Measurements from ENCODE around the gene CADM1. TPM values are rescaled to one million over a fixed set of nuclear protein-coding genes. Genes with fewer than 3 reads are reported as not detected.

CADM1 gene
- total and polyA plus RNA-seq, 8 donors: 6.3 to 38.8 (median 24.5) TPM

DNA sequence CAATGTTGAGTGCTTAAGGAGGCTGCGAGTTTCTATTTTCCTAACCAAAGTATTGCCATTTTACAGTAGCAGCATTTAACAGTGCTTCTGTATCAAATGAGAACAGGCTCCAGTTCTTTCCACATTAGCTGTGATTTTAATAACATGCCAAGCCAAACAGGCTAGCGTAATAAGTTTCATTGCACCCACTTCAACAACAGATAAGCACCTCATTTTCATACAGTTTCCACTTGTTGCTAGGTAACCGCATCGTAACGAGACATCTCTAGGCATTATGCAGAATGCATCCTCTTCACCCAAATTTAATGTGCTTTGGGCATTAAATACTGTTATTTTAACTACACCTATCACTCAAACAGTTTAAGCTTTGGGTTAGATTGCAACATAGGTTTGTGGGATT is 79.0 kb downstream of the CADM1 start:
- Histone ChIP-seq H3K4me3 (no peak overlapping the region), H3K9me3 (no peaks in the 10 kb centered on the region), H3K36me3 (no peaks in the 10 kb centered on the region), H3K27ac (no peak overlapping the region), H3K4me1 (no peaks in the 10 kb centered on the region), H3K27me3 (no peaks in the 10 kb centered on the region)
- WGBS, 2 donors: 83 to 89% methylated on average over 5 of the region's 5 CpGs
- TF ChIP-seq, protein P1, sequence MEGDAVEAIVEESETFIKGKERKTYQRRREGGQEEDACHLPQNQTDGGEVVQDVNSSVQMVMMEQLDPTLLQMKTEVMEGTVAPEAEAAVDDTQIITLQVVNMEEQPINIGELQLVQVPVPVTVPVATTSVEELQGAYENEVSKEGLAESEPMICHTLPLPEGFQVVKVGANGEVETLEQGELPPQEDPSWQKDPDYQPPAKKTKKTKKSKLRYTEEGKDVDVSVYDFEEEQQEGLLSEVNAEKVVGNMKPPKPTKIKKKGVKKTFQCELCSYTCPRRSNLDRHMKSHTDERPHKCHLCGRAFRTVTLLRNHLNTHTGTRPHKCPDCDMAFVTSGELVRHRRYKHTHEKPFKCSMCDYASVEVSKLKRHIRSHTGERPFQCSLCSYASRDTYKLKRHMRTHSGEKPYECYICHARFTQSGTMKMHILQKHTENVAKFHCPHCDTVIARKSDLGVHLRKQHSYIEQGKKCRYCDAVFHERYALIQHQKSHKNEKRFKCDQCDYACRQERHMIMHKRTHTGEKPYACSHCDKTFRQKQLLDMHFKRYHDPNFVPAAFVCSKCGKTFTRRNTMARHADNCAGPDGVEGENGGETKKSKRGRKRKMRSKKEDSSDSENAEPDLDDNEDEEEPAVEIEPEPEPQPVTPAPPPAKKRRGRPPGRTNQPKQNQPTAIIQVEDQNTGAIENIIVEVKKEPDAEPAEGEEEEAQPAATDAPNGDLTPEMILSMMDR (IDR thresholded peaks at IDR 0.05): no peak
- DNase-seq (no peak), ATAC-seq (no peak), FAIRE-seq (no peak)
- intact Hi-C loops (cut with DNase I): no loop called here

DNA sequence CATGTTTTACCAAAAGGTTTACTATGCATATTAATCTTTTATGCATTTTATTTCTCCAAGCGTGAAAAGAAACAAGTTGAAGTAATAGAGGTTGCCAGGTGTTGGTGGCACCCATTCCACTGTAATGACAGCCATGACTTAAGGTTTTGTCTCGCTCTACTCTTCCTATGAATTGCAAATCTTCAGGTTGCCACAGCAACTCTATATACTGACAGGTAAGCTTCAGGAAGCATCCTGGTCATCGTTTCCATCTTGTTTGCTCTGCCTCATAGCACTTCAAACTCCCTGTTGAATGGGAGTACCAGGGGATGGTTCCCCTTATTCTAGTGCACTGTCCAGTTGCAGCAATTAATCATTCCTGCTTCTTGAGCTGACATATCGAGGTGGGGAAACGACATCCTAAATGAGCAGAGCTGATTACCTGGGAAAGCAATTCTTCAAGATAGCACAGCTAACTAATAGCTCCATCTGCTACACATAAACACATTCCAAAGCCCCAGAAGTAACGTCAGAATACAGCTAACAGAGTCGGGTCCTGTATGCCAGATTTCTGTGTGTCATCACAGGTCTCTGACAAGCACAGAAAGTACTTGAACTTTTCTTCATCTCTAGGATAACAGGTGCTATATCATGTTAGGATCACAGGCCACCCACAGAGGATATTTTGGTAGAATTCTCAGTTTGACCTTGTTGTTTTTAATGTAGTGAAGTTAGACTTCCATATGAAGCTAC is 80.3 kb downstream of the CADM1 start:
- ATAC-seq (no peak), FAIRE-seq (no peak), DNase-seq (no peak)
- TF ChIP-seq, protein P1 (IDR thresholded peaks at IDR 0.05): no peak
- H3K27ac ChIP-seq: no peak overlapping the region
- no peaks in the 10 kb centered on the region for H3K4me1 ChIP-seq
- intact Hi-C loops (cut with DNase I): no loop called here
- H3K9me3 ChIP-seq: no peaks in the 10 kb centered on the region
- no peaks in the 10 kb centered on the region for H3K36me3 ChIP-seq
- H3K4me3 ChIP-seq: no peak overlapping the region
- 38 to 39% methylated on average over 7 of the region's 7 CpGs for WGBS, 2 donors
- no peaks in the 10 kb centered on the region for H3K27me3 ChIP-seq

DNA sequence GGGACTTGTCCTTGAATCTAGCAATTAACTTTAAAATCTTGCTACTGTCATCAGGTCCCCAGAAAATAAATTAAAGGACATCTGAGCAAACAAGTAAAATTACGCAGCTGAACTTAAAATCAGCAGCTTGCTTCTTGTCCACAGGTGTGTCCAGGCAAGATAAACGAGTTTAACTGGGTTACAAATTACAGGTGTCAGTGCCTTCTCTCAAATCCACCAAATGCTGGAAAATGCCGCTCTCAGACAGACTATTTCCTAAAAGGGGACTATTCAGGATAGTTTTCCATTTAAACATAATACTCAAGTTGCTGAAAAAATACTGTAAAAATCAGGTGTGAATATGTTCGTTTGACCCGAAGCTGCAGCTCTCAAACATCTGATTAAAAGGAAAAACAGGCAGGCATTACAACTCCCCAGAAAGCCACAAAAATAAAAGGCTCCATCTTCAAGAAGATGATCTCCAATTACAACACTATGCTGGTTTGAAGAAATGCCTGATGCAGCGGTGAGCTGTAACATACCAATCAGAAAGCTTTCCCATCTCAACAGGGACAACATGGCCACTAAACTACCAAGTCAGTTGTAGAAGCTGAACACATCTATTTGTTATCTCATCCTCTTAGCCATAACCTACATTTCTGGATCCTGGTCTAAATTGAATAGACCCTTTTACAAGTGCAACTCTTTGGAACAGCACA is 82.1 kb downstream of the CADM1 start:
- DNase-seq (no peak), ATAC-seq (no peak), FAIRE-seq (no peak)
- intact Hi-C loops (cut with DNase I): no loop called here
- Histone ChIP-seq H3K27me3 (no peaks in the 10 kb centered on the region), H3K27ac (no peak overlapping the region), H3K4me3 (no peak overlapping the region), H3K36me3 (no peaks in the 10 kb centered on the region), H3K9me3 (no peaks in the 10 kb centered on the region), H3K4me1 (no peaks in the 10 kb centered on the region)
- TF ChIP-seq, protein P1 (IDR thresholded peaks at IDR 0.05): no peak
- 54 to 55% methylated on average over 6 of the region's 6 CpGs for WGBS, 2 donors

DNA sequence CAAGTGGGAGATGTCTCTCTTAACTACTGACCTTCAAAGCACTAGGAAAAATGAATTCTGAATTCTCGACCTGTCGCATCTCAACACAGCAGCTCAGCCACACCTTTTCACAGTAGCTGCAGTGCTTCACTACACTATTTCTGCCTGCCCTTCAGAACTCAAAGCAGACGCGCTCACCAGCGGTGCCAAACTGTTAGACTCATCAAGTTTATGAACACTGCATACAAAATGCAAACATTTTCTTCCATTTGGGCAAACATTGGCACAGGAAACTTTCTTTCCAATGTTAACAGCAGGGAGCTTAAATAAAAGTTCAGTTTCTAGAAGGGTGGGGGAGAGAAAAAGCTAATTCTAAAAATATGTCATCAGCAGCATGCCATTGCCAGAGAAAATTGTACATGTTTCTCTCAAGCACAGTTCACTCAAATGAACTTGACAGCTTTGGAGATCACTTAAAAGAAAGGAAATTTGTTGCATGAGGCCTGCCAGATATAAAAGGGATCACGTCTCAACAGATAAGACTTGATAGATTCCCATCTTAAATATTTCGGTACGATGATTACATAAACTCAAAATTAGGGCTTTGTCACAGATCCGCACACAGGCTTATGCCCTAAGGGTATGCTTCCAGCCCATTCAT is 82.7 kb downstream of the CADM1 start:
- FAIRE-seq (no peak), ATAC-seq (peak in 1 of 4 donors; percentile 34)
- H3K9me3 ChIP-seq: no peaks in the 10 kb centered on the region

More for the DNA sequence above, 82.7 kb downstream of the CADM1 start:
- WGBS, 2 donors: 56 to 65% methylated on average over 9 of the region's 9 CpGs
- no peak overlapping the region for H3K4me3 ChIP-seq
- H3K36me3 ChIP-seq: no peaks in the 10 kb centered on the region
- H3K4me1 ChIP-seq: no peaks in the 10 kb centered on the region
- TF ChIP-seq, protein P1 (IDR thresholded peaks at IDR 0.05): no peak
- no peak overlapping the region for H3K27ac ChIP-seq
- DNase-seq: no peak
- intact Hi-C loops (cut with DNase I): no loop called here
- no peaks in the 10 kb centered on the region for H3K27me3 ChIP-seq
